Hepatic stellate cell (primary cell): ENCODE measurements around the gene WDR33.

Source experiments
- DNase-seq: peaks from one replicate; pipeline ENCODE4 v3.0.0; 2011; ENCODE audit warnings: low spot score

The WDR33 gene

DNA sequence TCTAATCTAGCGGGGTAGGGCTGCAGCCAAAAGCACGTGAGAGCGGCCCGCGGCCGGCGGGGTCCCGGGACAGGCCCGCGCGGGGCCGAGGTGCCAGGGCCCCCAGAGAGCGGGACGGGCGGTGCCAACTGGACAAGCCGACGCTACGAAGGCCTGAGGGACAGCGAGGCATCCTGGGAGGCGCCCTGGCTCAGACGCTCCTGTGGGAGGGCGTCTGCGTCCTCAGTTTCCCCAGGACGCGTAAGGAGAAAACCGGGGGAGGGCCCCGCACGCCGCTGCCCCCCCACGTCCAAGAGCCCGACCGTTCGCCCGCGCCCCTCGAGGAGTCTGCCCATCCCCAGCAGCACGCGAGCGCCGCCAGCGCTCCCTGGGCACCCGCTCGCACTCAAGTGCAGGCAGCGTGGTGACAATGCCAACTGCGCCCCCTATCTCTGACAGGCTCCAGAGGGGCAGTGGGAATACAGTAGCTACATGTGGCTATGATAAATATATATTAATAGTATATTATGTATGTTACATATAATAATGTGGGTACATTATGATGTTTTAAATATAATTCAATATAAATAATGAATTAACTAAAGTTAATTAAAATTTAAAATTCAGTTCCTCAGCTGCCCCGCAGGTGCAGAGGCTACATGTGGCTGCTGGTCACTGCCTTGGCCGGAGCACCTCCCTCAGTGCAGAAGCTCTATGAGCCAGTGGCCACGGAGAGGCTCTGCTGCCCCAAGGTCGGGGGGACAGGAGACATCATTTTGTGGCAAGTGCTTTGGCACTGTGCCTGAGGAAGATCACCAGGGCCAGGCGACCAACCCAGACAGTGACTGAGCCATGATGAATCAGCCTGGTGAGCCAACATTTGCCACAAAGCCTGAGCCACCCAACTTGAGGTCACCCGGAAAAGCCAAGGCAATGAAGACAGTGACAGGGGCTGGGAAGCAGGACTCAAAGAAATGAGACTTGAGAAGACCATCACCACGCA lies 115.2 kb downstream of the WDR33 start:
- DNase-seq, result peak; percentile 75

DNA sequence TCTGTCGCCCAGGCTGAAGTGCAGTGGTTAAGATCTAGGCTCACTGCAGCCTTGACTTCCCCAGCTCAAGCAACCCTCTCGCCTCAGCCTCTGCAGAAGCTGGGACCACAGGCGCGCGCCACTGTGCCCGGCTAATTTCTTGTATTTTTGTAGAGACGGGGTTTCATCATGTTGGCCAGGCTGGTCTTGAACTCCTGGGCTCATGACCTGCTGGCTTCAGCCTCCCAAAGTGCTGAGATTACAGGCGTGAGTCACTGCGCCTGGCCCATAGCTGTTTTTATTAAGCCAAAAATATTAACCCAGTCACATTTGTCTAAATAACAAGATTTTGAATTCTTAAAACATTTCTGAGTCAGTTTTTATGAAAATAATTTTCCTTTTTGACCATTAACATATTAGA lies 116.0 kb downstream of the WDR33 start:
- DNase-seq, result peak; percentile 52

DNA sequence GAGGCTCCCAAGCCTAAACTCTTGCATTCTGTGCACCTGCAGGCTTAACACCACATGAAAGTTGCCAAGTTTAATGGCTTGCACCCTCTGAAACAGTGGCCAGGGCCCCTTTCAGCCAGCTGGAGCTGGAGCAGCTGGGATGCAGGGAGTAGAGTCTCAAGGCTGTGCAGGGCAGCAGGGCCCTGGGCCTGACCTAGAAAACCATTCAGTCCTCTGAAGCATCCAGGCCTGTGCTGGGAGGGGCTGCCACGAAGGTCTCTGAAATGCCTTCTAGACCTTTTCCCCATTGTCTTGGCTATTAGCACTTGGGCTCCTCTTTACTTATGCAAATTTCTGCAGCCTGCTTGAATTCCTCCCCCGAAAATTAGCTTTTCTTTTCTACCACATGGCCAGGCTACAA lies 120.3 kb downstream of the WDR33 start:
- DNase-seq, result no peak

DNA sequence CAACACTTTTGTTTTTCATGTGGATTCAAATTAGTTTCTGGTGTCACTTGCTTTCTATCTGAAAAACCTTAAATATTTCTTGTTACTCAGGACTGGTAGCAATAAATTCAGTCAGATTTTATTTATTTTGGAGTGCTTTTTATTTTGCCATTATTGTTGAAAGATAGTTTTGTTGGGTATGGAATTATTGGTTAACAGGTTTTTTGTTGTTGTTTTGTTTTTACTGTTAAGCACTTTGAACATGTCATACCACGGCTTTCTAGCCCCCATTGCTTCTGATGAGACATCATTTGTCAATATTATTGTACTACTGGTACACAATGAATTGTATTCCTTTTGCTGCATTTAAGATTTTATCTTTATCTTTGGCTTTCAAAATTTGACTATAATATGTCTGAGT lies 122.6 kb downstream of the WDR33 start:
- no peak for DNase-seq

DNA sequence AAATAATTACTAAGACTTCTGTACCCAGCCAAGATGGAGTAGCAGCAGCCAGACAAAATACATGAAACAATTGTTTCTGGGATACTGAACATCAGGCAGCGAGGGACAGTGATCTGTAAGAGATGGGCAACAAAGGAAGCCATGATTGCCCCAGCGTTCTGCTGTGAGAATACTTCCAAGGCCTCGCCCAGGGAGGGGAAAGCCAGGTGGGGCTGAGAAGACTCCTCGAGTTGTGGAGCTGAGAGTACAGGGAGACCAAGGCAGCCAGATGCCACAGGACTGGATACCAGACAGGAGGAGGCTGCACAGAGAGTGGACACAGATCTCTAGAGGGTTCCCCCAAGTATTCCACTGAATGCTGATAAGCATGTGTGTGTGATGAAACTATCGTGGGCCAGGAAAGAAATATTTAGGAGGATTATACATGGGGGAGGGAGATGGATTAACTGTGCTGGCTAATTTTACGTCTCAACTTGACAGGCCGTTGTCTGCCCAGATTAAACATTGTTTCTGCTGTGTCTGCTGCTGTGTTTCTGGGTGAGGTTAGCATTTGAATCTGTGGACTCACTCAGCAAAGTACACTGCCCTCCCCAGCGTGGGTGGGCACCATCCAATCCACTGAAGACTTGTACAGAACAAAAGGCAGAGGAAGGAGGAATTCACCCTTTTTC lies 125.4 kb downstream of the WDR33 start:
- no peak for DNase-seq

DNA sequence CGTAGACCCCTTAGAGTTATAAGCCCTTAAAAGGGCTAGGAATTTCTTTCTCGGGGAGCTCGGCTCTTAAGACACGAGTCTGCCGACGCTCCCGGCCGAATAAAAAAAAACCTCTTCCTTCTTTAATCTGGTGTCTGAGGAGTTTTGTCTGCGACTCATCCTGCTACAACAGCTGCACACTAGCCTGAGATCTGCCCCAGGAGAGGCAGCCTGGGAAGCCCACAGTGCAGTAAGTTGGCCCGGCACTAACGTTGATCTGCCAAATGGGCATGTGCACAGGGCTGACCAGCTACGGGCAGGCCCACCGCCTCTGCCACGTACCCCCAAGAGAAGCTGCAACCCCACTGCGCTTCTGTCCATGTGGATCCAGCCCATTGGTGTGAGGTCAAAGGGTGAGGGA lies 127.2 kb downstream of the WDR33 start:
- no peak for DNase-seq

DNA sequence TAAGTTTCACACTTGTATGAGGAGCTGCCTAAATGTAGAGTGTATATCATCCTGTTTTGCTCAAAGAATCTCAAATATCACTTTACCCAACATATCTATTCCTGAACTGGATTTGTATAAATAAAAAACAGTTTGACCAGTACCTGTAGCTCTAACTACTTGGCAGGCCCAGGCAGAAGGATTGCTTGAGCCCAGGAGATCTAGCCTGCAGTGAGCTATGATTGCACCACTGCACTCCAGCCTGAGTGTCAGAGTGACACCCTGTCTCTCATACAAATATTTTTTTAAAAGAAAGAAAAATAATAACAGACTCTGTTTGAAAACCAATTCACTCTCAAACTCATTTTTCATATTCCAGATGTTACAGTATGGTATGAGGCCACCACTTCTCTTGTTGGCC lies 127.9 kb downstream of the WDR33 start:
- no peak for DNase-seq

DNA sequence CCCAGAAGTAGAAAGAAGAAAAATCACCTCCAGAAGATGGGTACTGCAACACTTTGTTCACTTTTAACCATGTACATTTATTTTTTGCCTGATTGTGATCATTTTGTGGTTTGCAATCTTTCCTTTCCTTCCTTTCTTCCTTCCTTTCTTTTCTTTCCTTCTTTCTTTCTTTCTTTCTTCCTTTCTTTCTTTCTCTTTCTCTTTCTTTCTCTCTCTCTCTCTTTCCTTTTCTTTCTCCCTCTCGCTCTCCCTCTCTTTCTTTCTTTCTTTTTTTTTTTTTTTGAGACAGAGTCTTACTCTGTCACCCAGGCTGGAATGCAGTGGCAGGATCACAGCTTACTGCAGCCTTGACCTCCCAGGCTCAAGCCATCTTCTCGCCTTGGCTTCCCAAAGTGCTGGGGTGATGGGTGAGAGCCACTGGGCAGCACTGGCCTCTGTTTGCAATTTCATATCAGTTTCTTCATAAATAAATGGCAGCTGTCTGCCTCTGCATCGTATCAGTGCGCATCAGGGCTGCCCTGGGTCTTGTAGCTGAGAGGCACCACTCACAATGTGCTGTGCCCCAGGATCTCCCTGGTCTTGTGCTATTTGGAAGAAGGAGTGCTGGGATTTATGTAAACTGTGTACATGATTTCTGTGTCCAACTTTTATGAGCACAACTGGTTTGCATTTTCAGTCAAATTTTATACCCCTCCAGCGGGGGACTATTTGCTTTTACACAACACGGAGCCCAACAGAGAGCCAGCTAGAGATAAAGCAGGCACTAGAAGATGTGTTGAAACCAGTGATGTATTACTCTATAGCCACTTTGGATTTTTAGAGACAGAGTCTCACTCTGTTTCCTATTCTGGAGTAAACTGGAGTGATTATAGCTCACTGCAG lies 128.8 kb downstream of the WDR33 start:
- DNase-seq, result no peak

DNA sequence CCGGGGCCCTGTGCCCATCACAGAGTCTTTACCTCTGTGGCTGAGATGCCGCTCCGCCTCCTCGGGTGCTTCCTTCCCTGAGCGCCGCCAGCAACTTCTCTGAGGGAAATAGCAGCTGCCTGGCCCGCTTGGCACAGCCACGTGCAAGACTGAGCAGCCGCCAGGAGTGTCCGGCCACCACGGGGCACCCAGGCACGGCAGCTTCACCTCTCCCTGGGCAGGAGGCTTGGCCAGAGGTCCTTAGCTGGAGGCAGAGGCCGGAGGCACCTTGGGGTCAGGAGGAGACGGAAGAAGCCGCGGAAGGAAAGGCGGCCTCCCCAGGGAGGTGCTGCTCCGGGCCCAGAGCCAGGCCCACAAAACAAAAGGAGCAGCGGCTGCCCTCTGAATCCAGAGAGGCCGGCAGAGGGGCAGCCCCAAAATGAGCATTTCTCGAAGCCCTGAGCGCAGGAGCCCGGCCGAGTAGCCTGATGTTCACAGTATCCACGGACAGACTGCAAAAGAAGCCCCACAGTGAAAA lies 129.6 kb downstream of the WDR33 start:
- DNase-seq, result no peak

DNA sequence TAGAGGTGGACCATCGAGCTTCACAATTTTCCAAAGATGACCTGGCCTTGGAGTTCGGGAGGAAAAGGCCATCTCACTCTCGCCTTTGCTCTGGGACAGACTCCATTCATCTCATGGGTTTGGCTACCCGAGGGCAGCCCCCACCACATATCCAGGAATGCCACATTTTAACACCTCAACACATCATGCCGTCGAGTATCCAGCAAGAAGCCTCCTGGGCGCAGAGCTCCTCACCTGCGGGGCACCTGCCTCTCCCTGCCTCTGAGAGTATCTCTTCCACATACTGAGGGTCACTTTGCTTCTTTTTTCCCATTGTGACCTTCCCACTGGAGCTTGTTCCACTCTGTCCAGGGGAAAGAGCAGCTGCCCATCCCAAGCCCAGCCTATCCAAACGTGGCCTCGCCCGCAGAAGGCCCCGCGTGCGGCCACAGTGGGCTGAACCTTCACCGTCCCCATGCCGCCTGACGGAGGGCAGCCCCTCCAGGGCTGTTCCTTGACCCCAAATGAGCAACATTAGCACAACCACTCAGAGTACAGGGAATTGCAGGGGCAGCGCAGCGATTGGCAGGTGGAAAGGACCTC lies 130.2 kb downstream of the WDR33 start:
- no peak for DNase-seq

DNA sequence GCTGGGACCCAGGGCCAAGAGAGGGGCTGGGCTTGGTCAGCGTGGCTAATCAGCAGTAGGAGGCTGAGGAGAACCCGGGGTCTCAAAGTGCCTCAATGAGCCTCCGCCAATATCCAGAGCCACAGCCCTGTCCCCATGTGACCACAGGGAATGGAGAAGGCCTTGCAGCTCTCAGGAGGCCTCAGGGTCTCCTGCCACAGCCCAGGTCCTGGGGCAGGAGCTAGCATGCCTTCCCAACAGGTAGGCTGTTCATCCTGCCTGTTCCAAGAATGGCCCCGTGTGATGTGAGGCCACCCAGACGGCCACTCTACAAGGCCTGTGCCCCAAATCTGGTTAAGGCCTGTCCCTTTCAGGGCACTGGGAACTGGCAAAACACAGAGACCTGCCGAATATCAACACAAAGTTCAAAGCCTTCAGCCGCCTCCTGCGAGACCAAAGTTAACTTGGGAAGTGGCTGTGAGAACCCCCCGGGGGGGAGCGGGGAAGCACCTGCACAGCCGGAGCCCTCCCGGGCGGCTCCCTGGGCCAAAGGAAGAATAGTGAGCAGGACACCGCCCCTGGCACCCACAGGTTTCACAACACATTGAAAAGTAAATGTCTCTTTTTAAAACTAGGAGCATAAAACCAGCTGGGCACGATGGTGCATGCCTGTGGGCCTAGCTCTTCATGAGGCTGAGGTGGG lies 131.2 kb downstream of the WDR33 start:
- DNase-seq, result no peak

DNA sequence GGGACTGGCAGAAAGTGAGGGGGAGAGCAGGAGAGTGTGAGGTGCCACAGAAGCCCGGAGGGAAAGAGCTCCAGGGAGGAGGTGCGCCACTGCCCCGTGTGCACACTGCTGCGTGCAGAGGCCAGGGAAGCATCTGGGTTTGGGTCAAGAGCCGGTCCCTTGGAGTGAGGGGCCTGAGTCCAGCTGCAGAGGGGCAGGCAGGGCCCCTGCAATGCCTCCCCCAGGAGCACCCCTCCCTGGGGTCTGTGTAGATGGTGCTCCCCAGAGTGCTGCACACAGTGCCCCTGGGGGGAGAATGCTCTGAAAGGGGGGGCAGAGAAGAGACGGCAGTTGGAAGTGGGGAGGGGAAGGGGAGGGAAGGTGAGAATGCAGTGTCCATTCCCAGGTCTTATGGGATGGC lies 132.0 kb downstream of the WDR33 start:
- no peak for DNase-seq

DNA sequence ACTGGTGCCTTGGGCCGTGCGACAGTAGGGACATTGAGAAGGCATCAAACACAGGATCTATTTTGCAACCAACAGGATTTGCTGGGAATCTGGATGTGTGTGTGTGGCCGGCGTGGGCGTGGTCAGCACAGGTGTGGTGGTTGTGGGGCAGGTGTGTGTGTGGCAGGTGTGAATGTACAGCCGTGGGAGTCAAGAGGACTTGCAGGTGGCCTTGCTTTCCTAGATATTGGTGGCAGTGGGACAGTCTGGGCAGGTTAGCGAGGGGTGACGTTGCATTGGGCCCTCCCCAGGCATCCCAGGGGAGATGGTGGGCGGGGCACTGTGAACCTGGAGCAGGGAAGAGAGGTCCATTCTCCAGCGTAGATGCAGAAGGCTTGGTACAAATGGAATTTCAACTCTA lies 132.4 kb downstream of the WDR33 start:
- no peak for DNase-seq

DNA sequence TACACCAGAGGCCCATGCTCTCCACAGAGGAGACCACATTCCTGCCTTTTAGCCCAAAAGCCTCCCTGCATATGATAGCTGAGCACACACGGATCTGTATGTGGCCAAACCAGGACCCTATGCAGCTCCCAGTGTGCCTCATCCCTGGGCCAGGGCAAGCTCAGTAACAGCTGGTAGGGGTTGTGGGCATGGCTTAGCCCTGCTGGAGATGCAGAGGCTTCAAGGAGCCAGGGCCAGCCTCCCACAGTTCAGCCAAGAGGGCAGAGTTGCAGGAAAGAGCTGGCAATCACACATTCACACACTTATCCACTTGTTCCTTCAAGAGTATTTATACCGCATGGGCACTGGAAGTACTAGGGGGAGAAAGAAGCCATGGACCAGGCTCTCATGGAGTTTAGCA lies 134.1 kb downstream of the WDR33 start:
- no peak for DNase-seq

DNA sequence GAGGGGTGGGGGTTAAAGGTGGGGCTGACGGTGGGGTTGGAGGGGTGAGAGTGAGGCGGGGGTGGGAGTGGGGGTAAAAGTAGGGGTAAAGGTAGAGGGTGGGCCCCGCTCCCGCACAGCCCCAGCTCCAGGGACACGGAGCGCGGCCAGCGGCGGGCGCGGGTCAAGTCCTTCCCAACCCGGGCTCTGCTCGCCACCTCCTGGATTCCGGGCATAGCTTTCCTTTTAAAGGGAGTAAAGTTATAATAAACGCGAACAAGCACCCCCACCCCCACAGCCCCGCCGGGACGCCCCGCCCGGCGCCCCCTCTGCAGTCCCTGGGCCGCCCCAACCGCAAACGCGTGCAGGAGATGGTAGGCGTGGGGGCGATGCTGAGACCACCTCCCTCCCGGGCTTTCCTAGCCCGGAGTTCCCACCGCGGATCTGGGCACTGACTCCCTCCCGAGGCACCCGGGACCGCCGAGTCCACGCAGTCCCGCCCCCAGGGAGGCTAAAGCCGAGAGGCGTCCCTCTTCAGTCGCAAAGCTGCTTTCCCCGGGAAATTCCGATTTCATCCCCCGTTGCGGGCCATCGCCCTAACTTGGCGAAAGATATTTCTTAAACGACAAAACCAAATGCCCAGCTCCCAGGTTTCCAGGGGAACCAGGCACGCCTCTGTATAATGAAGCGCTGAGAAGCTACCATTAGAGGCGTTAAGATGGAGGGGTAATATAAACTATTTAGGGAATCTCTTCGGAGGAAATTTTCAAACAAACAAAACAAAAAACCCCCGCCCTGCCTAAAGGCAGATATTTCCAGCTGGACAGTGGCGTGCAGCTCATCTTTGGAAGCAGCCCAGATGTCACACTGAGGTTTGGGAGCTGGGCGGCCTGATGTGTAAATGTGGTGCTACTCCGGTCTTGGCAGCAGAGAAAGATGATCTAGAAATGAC lies 135.4 kb downstream of the WDR33 start, which contains the start of gene LIMS2:
Gene LIMS2 (minus strand): TSS at position 200 of the 931 bp plus-strand sequence. CDS start 506 bp downstream, outside the sequence.
- DNase-seq, result peak; percentile 91

DNA sequence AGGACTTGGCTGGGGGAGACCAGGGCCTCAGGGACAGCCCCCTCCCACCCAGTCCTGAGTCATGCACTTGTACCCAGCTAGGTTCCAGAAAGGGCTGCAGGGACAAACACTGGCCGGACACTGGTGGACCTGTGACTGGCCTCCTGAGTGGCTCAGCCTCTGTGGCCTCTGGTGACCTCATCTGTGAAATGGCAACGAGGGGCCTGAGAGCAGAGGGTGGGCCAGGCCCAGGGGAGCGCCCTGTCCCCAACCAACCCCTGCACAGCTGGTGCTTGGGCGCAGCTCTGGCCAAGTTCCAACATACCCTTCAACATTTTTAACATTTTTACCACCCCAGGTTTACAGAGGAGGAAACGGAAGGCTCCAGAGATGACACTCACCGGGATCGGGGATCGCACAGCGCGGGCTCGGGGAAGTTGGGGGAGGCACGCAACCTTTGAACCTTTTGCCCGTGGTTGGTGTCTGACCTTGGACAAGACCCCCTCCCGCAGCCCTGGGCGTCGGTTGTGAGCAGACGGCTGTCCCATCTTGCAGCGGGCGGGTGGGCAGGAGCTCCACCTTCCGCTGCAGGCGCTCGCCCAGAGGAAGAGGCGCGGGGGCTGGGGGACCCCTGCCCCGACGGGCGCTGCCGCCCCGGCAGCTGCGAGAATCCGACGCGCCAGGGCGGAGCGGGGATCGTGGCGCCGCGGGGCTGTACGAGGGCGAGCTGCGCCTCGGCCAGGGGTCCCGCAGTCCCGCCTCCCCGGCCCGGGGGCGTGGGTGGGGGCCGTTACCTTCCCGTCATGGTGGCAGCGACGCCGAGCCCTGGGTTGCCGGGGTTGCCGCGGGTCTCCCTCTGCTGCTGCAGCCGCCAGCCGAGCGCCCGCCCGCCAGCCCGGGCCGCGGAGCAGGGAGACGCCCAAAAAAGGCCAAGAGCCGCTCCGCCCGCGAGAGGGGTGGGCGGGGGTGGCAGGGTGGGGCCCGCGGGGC lies 136.4 kb downstream of the WDR33 start:
- DNase-seq, result peak; percentile 71

DNA sequence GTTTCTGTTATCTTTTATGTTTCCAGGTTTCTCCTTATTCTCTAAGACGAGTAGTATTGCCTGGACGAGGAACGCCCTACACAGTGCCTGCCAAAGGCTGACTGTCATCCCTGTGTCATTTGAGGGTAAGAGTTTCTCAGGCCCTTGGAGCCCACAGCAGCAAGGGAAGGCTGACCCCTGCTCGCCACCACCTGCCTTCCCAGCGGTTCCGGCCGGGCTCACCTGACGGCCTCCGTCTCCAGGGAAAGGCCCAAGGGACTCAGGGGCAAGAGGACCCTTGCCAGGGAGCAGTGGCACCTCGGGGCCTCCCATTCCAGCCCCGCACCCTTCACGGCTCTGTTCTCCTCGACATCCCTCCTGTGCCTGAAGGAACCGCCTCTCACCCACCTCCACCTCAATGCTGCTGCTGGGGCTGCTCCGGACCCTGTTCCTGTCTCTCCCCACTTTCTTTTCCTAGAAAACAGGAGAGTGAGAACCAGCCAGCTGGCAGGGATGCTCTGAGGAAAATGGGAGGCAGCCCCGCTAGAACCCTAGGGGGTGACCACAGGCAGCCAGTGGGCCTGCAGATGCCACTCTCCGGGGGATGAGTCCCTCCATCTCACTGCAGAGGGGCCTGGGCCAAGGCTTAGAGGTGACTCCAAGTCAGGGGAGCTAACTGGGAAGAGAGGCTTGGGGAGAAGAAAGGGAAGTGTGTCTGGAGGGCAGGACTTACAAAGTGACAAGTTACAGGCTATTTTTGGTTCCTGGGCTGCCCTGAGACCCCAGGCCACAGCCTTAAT lies 137.5 kb downstream of the WDR33 start:
- peak; percentile 42 for DNase-seq
